ENCODE measurements around the gene ZMYM5.
"Not testable (repeated sequence)": the region's sequence is repeated elsewhere in the genome, so short reads cannot be mapped to it uniquely, and the experiment has no call there.

Gene ZMYM5

DNA sequence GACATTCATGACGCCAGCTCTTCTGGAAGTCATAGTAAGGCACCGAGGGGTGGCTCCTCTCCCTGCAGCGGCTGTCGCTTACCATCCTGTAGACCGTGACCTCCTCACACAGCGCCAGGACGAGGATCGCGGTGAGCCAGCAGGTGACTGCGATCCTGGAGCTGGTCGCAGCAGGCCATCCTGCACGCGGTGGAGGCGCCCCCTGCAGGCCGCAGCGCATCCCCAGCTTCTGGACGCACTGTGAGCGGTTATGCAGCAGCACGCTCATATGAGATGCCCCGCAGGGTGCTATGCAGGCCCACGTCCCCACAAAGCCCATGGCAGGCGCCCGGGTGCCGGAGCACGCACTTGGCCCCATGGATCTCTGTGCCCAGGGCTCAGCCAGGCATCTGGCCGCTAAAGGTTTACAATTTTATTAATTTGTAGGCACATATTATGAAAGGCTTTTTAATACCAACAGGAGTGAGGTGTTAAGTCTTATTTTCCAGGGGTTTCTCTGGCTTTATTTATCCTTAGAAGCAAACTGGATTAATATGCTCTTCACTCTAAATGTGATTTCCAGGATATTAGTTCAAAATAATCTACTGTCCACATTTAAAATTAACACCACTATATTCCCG lies 45.1 kb downstream of the ZMYM5 start:
- DNase-seq, result no peak

DNA sequence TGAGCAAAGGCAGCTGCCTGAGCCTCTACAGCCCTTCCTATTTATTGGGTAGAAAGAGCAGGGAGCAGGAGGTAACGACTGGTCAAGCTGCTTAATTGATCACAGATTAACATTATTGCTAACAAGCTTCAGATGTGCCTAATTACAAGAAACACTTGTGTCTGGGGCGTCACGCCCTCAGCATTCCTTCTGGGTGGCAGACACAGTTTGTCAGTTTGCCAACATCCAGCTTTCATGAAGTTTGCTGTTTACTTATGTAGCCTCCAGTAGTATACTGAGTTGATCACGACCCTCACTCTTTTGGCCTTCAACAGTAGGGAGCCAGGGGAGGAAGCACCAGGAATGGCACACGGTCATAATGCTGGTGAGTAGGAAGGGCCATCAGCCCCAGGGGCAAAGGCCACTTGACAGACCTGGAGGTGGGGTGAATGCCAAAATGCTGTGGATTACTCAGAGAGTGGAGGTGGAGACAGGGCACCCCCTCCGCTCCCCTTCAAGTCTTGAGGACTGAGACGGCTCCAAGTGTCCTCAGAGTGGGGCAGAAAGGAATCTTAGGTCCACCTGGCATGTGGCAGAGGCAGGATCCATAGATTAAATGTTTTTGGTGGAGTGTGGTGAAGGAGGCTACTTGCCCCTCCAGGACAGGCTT lies 45.8 kb downstream of the ZMYM5 start:
- DNase-seq, result no peak

DNA sequence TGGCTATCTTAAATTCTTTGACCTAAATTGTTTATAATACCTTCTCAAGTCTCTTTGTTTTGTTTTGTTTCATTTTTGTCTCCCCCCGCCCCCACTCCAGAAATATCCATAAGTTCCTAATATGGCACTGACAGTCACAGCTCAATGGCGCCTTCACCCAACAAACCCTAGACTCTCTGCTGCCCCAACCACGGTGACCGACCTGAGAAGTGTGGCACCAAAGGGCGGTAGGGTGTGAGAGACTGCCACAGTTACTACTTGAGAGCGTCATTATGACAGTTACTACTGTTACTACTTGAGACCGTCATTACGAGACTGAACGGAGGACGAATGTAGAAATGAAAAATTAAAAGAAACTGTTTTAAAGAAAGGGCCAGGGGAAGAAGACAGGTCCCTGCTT lies 46.3 kb downstream of the ZMYM5 start:
- no peak for DNase-seq

DNA sequence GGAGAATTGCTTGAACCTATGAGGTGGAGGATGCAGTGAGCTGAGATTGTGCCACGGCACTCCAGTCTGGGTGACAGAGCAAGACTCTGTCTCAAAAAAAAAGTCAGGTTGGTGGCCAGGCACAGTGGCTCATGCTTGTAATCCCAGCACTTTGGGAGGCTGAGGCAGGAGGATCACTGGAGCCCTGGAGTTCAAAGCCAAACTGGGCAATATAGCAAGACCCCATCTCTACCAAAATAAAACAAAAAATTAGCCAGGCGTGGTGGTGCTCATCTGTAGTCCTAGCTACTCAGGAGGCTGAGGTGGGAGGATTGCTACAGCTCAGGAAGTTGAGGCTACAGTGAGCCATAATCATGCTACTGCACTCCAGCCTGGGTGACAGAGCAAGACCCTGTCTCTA lies 47.6 kb downstream of the ZMYM5 start:
- DNase-seq, result not testable (repeated sequence)

DNA sequence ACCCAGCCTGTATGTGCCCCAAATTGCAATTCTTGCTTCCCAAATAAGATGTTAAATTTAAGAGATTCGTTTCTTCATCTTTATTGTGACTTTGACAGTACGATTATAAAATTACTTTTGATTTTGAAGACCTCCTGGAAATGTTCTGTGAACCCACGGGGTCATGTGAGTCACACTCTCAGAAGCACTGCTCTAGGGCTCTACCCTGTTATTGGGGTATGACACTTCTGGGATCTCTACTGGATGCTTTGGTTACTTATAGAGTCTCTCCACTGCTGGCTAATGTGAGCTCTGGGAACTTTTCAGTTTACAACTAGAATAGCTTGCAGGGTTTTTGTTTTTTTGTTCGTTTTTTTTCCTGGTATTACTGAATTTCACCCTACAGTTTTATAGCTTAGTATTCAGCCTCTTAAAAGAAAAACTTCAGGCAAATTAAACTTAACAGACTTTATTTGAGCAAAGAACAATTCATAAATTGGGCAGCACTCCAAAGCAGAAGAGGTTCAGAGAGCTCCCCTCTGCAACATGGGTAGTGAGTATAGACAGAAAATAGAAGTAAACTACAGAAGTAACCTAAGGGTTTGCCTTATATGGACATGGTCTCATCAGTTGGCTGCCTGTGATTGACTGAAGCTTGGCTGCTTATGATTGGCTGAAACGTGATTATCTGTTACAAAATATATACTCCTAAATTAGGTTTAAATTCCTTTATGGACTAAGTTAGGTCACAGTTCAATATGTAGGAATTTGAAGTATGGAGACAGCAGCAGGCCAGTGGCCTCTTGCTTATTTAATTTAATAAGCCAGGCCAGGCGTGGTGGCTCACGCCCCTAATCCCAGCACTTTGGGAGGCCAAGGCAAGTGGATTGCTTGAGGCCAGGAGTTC lies 52.2 kb downstream of the ZMYM5 start:
- no peak for DNase-seq

GRCh38 chr13:19810151-19810550 lies 53.3 kb downstream of the ZMYM5 start:
- no peak for DNase-seq

GRCh38 chr13:19805765-19806164 lies 57.7 kb downstream of the ZMYM5 start:
- DNase-seq, result no peak

DNA sequence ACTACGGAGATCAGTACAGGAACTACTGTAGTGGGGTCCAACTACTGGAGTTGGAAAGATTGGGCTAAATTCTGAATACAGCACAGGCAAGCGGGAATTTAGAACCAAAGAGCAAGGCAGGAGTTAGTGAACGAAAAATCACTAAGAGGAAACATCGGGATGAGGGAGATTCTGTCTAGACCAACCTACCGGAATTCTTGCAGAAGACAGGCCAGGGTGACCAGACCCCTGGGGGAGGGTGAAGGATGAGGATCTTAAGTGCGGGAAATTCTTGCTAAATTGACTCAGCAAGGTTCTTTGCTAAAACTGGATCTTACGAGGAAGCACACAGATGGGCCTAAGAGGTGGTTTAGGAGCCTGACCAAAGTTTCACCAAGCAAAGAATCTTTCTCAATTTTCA lies 67.5 kb downstream of the ZMYM5 start:
- no peak for DNase-seq

- no peak for DNase-seq
These were observed 68.8 kb downstream of the ZMYM5 start for GRCh38 chr13:19794631-19795030.

DNA sequence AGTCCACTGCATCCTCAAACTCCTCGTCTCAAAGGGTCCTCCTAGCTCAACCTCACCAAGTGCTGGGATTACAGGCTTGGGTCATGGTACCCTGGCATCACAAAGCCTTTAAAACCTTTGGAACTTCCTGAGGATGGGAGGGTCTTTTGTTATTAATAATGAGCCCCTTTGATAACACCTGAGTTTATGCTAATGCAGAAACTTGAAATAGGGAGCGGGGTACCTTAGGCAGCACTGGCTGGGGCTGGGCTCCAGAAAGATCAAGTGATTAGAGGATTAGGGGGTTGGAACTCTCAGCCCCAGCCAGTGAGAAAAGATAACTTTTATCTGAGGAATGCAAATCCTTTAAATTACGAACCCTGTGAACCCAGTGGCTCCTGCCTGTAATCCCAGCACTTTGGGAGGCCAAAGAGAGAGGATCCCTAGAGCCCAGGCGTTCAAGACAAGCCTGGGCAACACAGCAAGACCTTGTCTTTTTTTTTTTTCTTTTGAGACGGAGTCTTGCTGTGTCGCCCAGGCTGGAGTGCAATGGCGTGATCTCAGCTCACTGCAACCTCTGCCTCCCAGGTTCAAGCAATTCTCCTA lies 71.4 kb downstream of the ZMYM5 start:
- no peak for DNase-seq

- DNase-seq, result peak; percentile 94
These were observed 80.4 kb downstream of the ZMYM5 start, which contains the start of gene PSPC1 for GRCh38 chr13:19782727-19783682. TSS of gene PSPC1 (minus strand) at chr13:19782945. CDS start at chr13:19782757, 188 bp downstream.

DNA sequence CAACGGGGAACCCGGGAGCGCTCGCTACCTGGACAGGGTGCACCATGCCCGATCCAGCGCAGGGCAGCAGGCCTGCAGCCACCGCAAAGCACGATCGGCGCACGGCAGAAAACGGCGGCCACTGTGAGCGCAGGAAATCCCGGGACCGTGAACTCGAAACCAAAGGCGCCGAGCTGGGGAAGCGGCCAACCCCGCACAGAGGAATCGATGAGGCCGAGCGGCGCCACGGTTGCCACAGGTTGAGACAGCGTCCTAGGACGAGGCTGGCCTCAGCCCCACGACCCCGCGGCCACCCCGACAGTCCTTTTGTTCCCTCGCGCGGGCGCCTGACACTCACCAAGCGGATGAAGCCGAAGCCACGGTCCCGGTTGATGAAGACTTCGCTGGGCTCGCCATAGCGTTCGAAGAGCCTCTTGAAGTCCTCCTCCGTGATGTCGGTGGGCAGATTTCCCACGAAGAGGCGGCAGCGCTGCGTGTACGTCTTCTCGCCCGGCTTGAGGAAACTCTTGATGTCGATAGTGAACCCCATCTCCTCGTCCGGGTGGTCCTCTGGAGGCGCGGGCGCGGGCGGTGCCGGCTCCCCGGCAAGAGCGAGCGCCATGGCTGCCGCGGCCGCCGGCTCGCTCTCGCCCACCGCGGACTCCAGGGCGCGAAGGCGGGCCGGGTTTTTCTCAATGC lies 81.3 kb downstream of the ZMYM5 start:
- peak; percentile 49 for DNase-seq

GRCh38 chr13:19781526-19781925 lies 81.9 kb downstream of the ZMYM5 start:
- DNase-seq, result no peak

DNA sequence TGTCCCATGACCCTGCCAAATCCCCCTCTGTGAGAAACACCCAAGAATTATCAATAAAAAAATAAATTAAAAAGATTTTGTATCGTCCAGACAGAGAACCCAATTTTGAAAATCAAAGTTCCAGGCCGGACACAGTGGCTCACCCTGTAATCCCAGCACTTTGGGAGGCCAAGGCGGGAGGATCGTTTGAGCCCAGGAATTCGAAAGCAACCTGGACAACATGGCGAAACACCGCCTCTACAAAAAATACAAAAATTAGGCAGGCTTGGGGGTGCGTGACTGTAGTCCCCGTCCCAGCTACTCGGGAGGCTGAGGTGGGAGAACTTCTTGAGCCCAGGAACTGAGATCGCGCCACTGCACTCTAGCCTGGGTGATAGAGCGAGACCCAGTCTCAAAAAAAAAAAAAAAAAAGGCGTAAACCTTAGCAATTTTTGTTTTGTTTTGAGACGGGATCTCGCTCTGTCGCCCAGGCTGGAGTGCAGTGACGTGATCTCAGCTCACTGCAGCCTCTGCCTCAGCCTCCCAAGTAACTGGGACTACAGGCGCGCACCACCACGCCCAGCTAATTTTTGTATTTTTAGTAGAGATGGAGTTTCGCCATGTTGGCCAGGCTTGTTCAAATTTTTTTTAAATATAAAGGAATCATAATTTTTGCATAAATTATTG lies 82.6 kb downstream of the ZMYM5 start:
- not testable (repeated sequence) for DNase-seq
